Body of pancreas (tissue), 4 donors: ENCODE results near the gene LRCH2. TPM values are rescaled to one million over a fixed set of nuclear protein-coding genes. Genes with fewer than 3 reads are reported as not detected.

Experiments used
- ATAC-seq: fragments of 150-250 bp; one replicate; pipeline ENCODE4 v1.9.1; 2016
- DNase-seq, 4 donors: peaks; one replicate each; pipeline ENCODE4 v3.0.0-alpha.2; 2019
- H3K27ac ChIP-seq, 4 donors: fragments of 200-600 bp; sonication (generic); 1 replicate in 3 of 4; 2 replicates in 1 of 4; pipeline versions ENCODE4 v1.5.1 to v1.6.1; 2016 to 2019; ENCODE audit warnings: mild to moderate bottlenecking in 1 of 4, mixed read lengths in 1 of 4, moderate library complexity in 1 of 4
- H3K27me3 ChIP-seq, 2 donors: fragments of 200-600 bp; sonication (generic); one replicate each; pipeline ENCODE4 v1.6.0; 2016; ENCODE audit warnings: mild to moderate bottlenecking in 1 of 2
- H3K36me3 ChIP-seq, 2 donors: fragments of 200-600 bp; sonication (generic); replicated peaks in 1 of 2; 2 replicates each; pipeline ENCODE4 v1.5.1; 2016; ENCODE audit warnings: low read depth in 2 of 2; ENCODE audit not compliant: insufficient read depth in 1 of 2
- H3K4me1 ChIP-seq: fragments of 200-600 bp; sonication (generic); one replicate; pipeline ENCODE4 v1.6.0; 2016
- H3K4me3 ChIP-seq, 2 donors: fragments of 200-600 bp; sonication (generic); 1 replicate in 1 of 2; 2 replicates in 1 of 2; pipeline ENCODE4 v1.5.1; 2016 to 2019
- H3K9me3 ChIP-seq, 3 donors: fragments of 200-600 bp; sonication (generic); 1 replicate in 2 of 3; 2 replicates in 1 of 3; pipeline ENCODE4 v1.5.1; 2016
- POLR2A ChIP-seq, 3 donors: fragments of 450-650 bp; IDR thresholded peaks; one replicate each; pipeline ENCODE4 v1.6.1; 2016; ENCODE audit warnings: antibody characterized with exemption in 3 of 3, mild to moderate bottlenecking in 2 of 3
- WGBS, 2 donors: methylation state at CpG; one replicate each; pipeline ENCODE4 v1.1.5; 2017; 5-methylcytosine and 5-hydroxymethylcytosine counted together
- intact Hi-C: fragments of 100-400 bp; cut with DNase I; formaldehyde crosslinking; loops from one replicate; pipeline ENCODE4 v1.15.1; 2023
- total RNA-seq, 2 donors: library from RNA; depleted of rRNA; stranded (reverse); fragments of >200 nt; gene quantifications; one replicate each; pipeline ENCODE4 v1.1.0, GENCODE V29; 2016
- TF ChIP-seq, protein P1 (sequence below), 7 experiments: fragments of 450-650 bp in 4 of 7; fragments of 200-600 bp in 3 of 7; sonication (generic) in 3 of 7; IDR thresholded peaks; one replicate each; pipeline ENCODE4 v1.5.1; 2016 to 2019; ENCODE audit warnings: antibody characterized with exemption in 7 of 7

LRCH2 gene
- total RNA-seq, 2 donors from 2014 or later, result 0.33 to 1.3 TPM

DNA sequence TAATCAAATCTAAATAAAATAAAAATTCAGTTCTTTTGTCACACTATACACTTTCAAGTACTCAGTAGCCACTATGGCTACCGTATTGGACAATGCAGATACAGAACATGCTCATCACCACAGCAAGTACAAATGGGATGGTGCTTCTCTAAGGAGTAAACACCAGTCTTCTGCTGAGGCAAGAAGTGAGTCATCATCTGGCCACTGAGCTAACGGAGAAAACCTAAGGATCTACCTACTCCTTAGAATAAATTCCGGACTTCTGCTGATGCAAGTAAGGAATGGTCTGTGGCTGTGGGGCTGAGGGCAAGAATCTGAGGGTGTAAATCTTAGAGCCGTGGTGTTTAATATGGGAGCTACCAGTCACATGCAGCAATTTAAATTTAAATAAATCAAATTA, 56.0 kb downstream of the LRCH2 start:
- WGBS, 2 donors, result 64 to 74% methylated on average over 4 of the region's 4 CpGs
- H3K4me3 ChIP-seq, result no peak overlapping the region
- H3K9me3 ChIP-seq, result no peaks in the 10 kb centered on the region
- no peaks in the 10 kb centered on the region for H3K4me1 ChIP-seq
- no peaks in the 10 kb centered on the region for H3K36me3 ChIP-seq
- H3K27ac ChIP-seq, result no peak overlapping the region
- TF ChIP-seq POLR2A (IDR thresholded peaks at IDR 0.05), result no peak
- TF ChIP-seq, protein P1, sequence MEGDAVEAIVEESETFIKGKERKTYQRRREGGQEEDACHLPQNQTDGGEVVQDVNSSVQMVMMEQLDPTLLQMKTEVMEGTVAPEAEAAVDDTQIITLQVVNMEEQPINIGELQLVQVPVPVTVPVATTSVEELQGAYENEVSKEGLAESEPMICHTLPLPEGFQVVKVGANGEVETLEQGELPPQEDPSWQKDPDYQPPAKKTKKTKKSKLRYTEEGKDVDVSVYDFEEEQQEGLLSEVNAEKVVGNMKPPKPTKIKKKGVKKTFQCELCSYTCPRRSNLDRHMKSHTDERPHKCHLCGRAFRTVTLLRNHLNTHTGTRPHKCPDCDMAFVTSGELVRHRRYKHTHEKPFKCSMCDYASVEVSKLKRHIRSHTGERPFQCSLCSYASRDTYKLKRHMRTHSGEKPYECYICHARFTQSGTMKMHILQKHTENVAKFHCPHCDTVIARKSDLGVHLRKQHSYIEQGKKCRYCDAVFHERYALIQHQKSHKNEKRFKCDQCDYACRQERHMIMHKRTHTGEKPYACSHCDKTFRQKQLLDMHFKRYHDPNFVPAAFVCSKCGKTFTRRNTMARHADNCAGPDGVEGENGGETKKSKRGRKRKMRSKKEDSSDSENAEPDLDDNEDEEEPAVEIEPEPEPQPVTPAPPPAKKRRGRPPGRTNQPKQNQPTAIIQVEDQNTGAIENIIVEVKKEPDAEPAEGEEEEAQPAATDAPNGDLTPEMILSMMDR (IDR thresholded peaks at IDR 0.05), result no peak
- H3K27me3 ChIP-seq, result no peaks in the 10 kb centered on the region
- intact Hi-C loops, result no loop called here
- DNase-seq (no peak), ATAC-seq (no peak)

DNA sequence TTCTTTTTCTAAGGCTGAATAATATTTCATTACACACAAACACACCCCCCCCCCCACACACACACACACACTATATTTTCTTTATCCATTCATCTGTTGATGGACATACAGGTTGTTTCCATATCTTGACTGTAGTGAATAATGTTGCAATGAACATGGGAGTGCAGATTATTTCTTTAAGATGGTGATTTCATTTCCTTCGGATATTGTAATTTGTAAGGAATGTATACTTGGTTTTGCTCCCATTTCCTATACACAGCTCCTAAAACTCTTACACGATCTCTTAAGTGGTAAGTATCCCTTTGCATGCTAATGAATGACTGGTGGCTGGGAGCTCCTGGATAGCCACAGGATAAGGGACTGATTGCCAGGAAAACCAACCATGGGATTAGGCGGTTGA, 59.3 kb downstream of the LRCH2 start:
- no peaks in the 10 kb centered on the region for H3K4me1 ChIP-seq
- H3K36me3 ChIP-seq, result no peaks in the 10 kb centered on the region
- WGBS, 2 donors, result 78% methylated on average over 3 of the region's 3 CpGs
- no peak overlapping the region for H3K4me3 ChIP-seq
- DNase-seq, result no peak
- no peak for ATAC-seq
- intact Hi-C loops, result no loop called here
- H3K27me3 ChIP-seq, result no peaks in the 10 kb centered on the region
- H3K9me3 ChIP-seq, result no peaks in the 10 kb centered on the region
- no peak overlapping the region for H3K27ac ChIP-seq
- TF ChIP-seq POLR2A (IDR thresholded peaks at IDR 0.05), result no peak
- TF ChIP-seq, protein P1 (IDR thresholded peaks at IDR 0.05), result no peak

GRCh38 chrX:115173181-115173580, 60.7 kb downstream of the LRCH2 start:
- Histone ChIP-seq H3K27me3 (no peaks in the 10 kb centered on the region), H3K27ac (no peak overlapping the region), H3K4me1 (no peaks in the 10 kb centered on the region), H3K4me3 (no peak overlapping the region), H3K9me3 (no peaks in the 10 kb centered on the region), H3K36me3 (no peaks in the 10 kb centered on the region)
- TF ChIP-seq, protein P1 (IDR thresholded peaks at IDR 0.05), result no peak
- no peak for TF ChIP-seq POLR2A (IDR thresholded peaks at IDR 0.05)
- WGBS, 2 donors, result 39 to 48% methylated on average over 9 of the region's 9 CpGs
- DNase-seq (no peak), ATAC-seq (no peak)
- intact Hi-C loops, result no loop called here

DNA sequence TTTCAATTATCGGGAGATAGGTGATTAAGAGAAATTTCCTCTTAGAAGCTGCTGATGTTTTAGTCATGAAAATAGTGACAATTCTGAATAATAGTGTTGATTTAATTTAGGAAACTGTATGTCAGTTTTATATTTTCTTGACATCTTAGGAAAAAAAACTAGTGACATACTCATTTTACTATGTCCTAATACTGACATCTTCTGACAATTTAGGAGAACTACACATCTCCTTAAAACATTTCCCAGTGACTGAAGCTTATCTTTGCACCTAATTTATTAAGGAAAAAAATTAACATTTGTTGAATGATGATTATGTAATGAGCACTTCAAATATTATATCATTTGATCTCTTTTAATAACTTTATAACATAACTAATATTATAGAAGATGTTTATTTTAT, 86.7 kb downstream of the LRCH2 start:
- Histone ChIP-seq H3K27me3 (peaks cover 0 to 3% of the 10 kb centered on the region in 2 donors), H3K4me1 (no peaks in the 10 kb centered on the region), H3K4me3 (no peak overlapping the region), H3K27ac (no peak overlapping the region), H3K36me3 (no peaks in the 10 kb centered on the region), H3K9me3 (no peaks in the 10 kb centered on the region)
- no peak for TF ChIP-seq POLR2A (IDR thresholded peaks at IDR 0.05)
- TF ChIP-seq, protein P1 (IDR thresholded peaks at IDR 0.05), result peak in 6 of 7 experiments; percentile 22 to 49 (median 33)
- ATAC-seq (no peak), DNase-seq (no peak)
- 39 to 68% methylated on average over 1 of the region's 1 CpG for WGBS, 2 donors
- intact Hi-C loops, result no loop called here

DNA sequence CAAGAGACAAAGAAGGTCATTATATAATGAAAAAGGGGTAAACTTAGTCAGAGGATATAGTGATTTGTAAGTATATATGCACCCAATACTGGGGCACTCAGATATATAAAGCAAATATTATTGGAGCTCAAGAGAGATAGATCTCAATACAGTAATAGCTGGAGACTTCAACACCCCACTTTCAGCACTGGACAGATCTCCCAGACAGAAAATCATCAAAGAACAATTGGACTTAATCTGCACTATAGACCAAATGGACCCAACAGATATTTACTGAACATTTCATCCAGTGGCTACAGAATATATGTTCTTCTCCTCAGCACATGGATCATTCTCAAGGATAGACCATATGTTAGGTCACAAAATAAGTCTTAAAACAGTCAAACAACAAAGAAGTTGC, 91.8 kb downstream of the LRCH2 start:
- Histone ChIP-seq H3K4me1 (no peaks in the 10 kb centered on the region), H3K36me3 (no peaks in the 10 kb centered on the region), H3K27me3 (no peaks in the 10 kb centered on the region), H3K9me3 (no peaks in the 10 kb centered on the region), H3K4me3 (no peak overlapping the region), H3K27ac (no peak overlapping the region)
- DNase-seq (no peak), ATAC-seq (no peak)
- intact Hi-C loops, result no loop called here
- TF ChIP-seq, protein P1 (IDR thresholded peaks at IDR 0.05), result no peak
- TF ChIP-seq POLR2A (IDR thresholded peaks at IDR 0.05), result no peak
